HEK293 (cell line): Measurements from ENCODE around the gene CALCOCO1.

ENCODE experiments used
- IKZF3 ChIP-seq: fragments of 450-650 bp; IDR thresholded peaks from 2 replicates; pipeline ENCODE4 v1.5.0; 2018; ENCODE audit warnings: missing biosample characterization, mild to moderate bottlenecking, missing genetic modification characterization, moderate library complexity
- OSR2 ChIP-seq: fragments of 450-650 bp; formaldehyde crosslinking; IDR thresholded peaks from 2 replicates; pipeline ENCODE4 v1.5.1; 2016; ENCODE audit warnings: missing biosample characterization, missing genetic modification characterization
- PRDM1 ChIP-seq: fragments of 450-650 bp; formaldehyde crosslinking; IDR thresholded peaks from 2 replicates; pipeline ENCODE4; 2016; ENCODE audit warnings: missing biosample characterization, missing genetic modification characterization
- ZBTB21 ChIP-seq: fragments of 450-650 bp; formaldehyde crosslinking; IDR thresholded peaks from 2 replicates; pipeline ENCODE4 v1.5.1; 2017; ENCODE audit warnings: missing biosample characterization, missing genetic modification characterization
- ZFP41 ChIP-seq: fragments of 450-650 bp; formaldehyde crosslinking; IDR thresholded peaks from 2 replicates; pipeline ENCODE4 v1.5.1; 2016; ENCODE audit warnings: missing biosample characterization, missing genetic modification characterization, borderline replicate concordance
- ZNF114 ChIP-seq: fragments of 450-650 bp; formaldehyde crosslinking; IDR thresholded peaks from 2 replicates; pipeline ENCODE4 v1.5.0; 2017; ENCODE audit warnings: missing biosample characterization, missing genetic modification characterization
- ZNF146 ChIP-seq: fragments of 450-650 bp; formaldehyde crosslinking; IDR thresholded peaks from 2 replicates; pipeline ENCODE4 v1.5.1; 2016; ENCODE audit warnings: missing biosample characterization, missing genetic modification characterization
- ZNF335 ChIP-seq: fragments of 450-650 bp; formaldehyde crosslinking; conservative IDR thresholded peaks from 2 replicates; pipeline ENCODE4 v1.5.1; 2016; ENCODE audit warnings: missing biosample characterization, missing genetic modification characterization
- ZNF350 ChIP-seq: fragments of 450-650 bp; formaldehyde crosslinking; IDR thresholded peaks from 2 replicates; pipeline ENCODE4 v1.5.0; 2017; ENCODE audit warnings: missing biosample characterization, mild to moderate bottlenecking, missing genetic modification characterization
- ZNF366 ChIP-seq: fragments of 450-650 bp; formaldehyde crosslinking; conservative IDR thresholded peaks from 2 replicates; pipeline ENCODE4 v1.5.1; 2016; ENCODE audit warnings: missing biosample characterization, missing genetic modification characterization
- ZNF561 ChIP-seq: fragments of 450-650 bp; IDR thresholded peaks from 2 replicates; pipeline ENCODE4 v1.5.1; 2018; ENCODE audit warnings: missing biosample characterization, missing genetic modification characterization, borderline replicate concordance
- ZNF596 ChIP-seq: fragments of 450-650 bp; IDR thresholded peaks from 2 replicates; pipeline ENCODE4 v1.5.0; 2018; ENCODE audit warnings: missing biosample characterization, mild to moderate bottlenecking, missing genetic modification characterization, moderate library complexity
- ZNF629 ChIP-seq: fragments of 450-650 bp; formaldehyde crosslinking; IDR thresholded peaks from 2 replicates; pipeline ENCODE4 v1.5.1; 2017; ENCODE audit warnings: missing biosample characterization, missing genetic modification characterization
- ZNF664 ChIP-seq: fragments of 450-650 bp; formaldehyde crosslinking; IDR thresholded peaks from 2 replicates; pipeline ENCODE4 v1.5.1; 2016; ENCODE audit warnings: missing biosample characterization, missing genetic modification characterization
- ZNF707 ChIP-seq: fragments of 450-650 bp; formaldehyde crosslinking; IDR thresholded peaks from 2 replicates; pipeline ENCODE4 v1.5.1; 2016; ENCODE audit warnings: missing biosample characterization, missing genetic modification characterization
- ZNF76 ChIP-seq: fragments of 450-650 bp; formaldehyde crosslinking; IDR thresholded peaks from 2 replicates; pipeline ENCODE4; 2016; ENCODE audit warnings: low read depth, missing biosample characterization, missing genetic modification characterization, borderline replicate concordance
- ZSCAN30 ChIP-seq: fragments of 450-650 bp; IDR thresholded peaks from 2 replicates; pipeline ENCODE4 v1.5.1; 2018; ENCODE audit warnings: missing biosample characterization, mild to moderate bottlenecking, missing genetic modification characterization, moderate library complexity
- TF ChIP-seq, protein P1 (sequence below): fragments of 450-650 bp; formaldehyde crosslinking; IDR thresholded peaks from 2 replicates; pipeline ENCODE4 v1.5.1; 2017; ENCODE audit warnings: missing biosample characterization, missing genetic modification characterization
- TF ChIP-seq, protein P2 (sequence below): fragments of 450-650 bp; formaldehyde crosslinking; optimal IDR thresholded peaks from 2 replicates; pipeline ENCODE3; 2016; ENCODE audit warnings: missing biosample characterization, mild to moderate bottlenecking, missing genetic modification characterization
- TF ChIP-seq, protein P3 (sequence below): fragments of 450-650 bp; formaldehyde crosslinking; IDR thresholded peaks from 2 replicates; pipeline ENCODE4 v1.5.1; 2016; ENCODE audit warnings: missing biosample characterization, missing genetic modification characterization
- TF ChIP-seq, protein P4 (sequence below): fragments of 450-650 bp; formaldehyde crosslinking; IDR thresholded peaks from 2 replicates; pipeline ENCODE4 v1.5.1; 2016; ENCODE audit warnings: missing biosample characterization, missing genetic modification characterization
- TF ChIP-seq, protein P5 (sequence below): fragments of 450-650 bp; formaldehyde crosslinking; conservative IDR thresholded peaks from 2 replicates; pipeline ENCODE4 v1.5.1; 2016; ENCODE audit warnings: low read depth, missing biosample characterization, missing genetic modification characterization
- TF ChIP-seq, protein P6 (sequence below): fragments of 450-650 bp; formaldehyde crosslinking; IDR thresholded peaks from 2 replicates; pipeline ENCODE4 v1.5.1; 2016; ENCODE audit warnings: missing biosample characterization, missing genetic modification characterization, borderline replicate concordance

CALCOCO1 gene

DNA sequence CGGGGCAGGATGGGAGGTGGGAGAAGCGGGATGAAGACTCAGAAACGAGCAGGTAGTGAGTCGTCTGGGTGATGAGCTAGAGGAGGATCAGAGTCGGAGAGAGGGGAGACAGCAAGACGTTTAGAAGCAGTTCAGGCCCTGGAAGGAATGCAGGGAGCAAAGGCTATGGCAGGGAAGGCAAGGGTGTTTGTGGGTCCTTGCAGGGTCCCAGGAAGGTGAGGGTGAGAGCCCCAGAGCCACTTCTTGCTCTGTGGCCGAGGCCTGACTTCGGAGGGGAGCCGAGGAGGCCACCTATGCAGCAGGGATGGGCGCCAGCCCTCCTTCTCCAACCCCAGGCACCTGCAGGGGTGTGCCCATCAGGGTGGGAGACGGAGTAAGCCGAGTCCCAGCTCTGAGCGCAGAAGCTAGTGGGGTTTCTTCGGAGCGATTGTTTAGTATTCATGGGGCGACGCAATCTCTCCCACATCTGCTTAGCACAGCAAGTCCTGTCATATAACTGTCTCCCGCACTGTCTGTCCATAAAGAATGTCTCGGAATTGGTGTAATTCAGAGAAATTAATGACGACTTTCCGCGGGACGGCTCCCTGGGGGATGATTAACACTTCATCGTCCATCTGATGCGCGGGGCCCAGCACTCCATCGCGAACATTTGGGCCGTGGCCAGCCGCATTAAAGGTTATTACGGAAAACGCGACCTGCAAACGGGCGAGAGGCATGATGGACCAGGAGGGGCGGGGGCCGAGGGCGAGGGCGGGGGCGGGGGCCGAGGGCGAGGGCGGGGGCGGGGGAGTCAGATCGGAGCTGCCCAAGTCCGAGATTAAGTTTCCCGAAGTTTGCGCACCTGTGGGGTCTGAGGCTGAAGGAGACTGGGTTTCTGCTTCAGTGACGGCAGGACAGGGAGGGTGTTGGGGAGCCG, 12.2 kb upstream of the CALCOCO1 start (continued):
- TF ChIP-seq, protein P1, sequence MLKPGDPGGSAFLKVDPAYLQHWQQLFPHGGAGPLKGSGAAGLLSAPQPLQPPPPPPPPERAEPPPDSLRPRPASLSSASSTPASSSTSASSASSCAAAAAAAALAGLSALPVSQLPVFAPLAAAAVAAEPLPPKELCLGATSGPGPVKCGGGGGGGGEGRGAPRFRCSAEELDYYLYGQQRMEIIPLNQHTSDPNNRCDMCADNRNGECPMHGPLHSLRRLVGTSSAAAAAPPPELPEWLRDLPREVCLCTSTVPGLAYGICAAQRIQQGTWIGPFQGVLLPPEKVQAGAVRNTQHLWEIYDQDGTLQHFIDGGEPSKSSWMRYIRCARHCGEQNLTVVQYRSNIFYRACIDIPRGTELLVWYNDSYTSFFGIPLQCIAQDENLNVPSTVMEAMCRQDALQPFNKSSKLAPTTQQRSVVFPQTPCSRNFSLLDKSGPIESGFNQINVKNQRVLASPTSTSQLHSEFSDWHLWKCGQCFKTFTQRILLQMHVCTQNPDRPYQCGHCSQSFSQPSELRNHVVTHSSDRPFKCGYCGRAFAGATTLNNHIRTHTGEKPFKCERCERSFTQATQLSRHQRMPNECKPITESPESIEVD (tag by site-specific recombination): peak; percentile 95
- TF ChIP-seq, protein P2, sequence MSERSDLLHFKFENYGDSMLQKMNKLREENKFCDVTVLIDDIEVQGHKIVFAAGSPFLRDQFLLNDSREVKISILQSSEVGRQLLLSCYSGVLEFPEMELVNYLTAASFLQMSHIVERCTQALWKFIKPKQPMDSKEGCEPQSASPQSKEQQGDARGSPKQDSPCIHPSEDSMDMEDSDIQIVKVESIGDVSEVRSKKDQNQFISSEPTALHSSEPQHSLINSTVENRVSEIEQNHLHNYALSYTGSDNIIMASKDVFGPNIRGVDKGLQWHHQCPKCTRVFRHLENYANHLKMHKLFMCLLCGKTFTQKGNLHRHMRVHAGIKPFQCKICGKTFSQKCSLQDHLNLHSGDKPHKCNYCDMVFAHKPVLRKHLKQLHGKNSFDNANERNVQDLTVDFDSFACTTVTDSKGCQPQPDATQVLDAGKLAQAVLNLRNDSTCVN (tag by site-specific recombination): peak; percentile 22
- TF ChIP-seq ZNF335 (tag by site-specific recombination): peak; percentile 80
- TF ChIP-seq ZNF146 (tag by site-specific recombination): peak; percentile 64
- no peak for TF ChIP-seq ZNF114
- 0 out of 2 replicates have a peak, but pooled peaks have one; percentile 27 for TF ChIP-seq ZNF664 (tag by site-specific recombination)
- no peak for TF ChIP-seq ZNF350
- TF ChIP-seq, protein P3, sequence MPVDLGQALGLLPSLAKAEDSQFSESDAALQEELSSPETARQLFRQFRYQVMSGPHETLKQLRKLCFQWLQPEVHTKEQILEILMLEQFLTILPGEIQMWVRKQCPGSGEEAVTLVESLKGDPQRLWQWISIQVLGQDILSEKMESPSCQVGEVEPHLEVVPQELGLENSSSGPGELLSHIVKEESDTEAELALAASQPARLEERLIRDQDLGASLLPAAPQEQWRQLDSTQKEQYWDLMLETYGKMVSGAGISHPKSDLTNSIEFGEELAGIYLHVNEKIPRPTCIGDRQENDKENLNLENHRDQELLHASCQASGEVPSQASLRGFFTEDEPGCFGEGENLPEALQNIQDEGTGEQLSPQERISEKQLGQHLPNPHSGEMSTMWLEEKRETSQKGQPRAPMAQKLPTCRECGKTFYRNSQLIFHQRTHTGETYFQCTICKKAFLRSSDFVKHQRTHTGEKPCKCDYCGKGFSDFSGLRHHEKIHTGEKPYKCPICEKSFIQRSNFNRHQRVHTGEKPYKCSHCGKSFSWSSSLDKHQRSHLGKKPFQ (tag by site-specific recombination): peak; percentile 57
- no peak for TF ChIP-seq ZFP41 (tag by site-specific recombination)
- peak; percentile 65; the same call in 1 of the 2 replicates for TF ChIP-seq ZNF76 (tag by site-specific recombination)
- TF ChIP-seq ZSCAN30 (tag by site-specific recombination): peak; percentile 85
- TF ChIP-seq OSR2 (tag by site-specific recombination): peak; percentile 68; the same call in 1 of the 2 replicates
- TF ChIP-seq ZNF596 (tag by site-specific recombination): peak; percentile 66; the same call in 1 of the 2 replicates
- peak; percentile 96 for TF ChIP-seq ZNF561 (tag by site-specific recombination)
- TF ChIP-seq ZBTB21 (tag by site-specific recombination): 0 out of 2 replicates have a peak, but pooled peaks have one; percentile 26
- TF ChIP-seq, protein P4, sequence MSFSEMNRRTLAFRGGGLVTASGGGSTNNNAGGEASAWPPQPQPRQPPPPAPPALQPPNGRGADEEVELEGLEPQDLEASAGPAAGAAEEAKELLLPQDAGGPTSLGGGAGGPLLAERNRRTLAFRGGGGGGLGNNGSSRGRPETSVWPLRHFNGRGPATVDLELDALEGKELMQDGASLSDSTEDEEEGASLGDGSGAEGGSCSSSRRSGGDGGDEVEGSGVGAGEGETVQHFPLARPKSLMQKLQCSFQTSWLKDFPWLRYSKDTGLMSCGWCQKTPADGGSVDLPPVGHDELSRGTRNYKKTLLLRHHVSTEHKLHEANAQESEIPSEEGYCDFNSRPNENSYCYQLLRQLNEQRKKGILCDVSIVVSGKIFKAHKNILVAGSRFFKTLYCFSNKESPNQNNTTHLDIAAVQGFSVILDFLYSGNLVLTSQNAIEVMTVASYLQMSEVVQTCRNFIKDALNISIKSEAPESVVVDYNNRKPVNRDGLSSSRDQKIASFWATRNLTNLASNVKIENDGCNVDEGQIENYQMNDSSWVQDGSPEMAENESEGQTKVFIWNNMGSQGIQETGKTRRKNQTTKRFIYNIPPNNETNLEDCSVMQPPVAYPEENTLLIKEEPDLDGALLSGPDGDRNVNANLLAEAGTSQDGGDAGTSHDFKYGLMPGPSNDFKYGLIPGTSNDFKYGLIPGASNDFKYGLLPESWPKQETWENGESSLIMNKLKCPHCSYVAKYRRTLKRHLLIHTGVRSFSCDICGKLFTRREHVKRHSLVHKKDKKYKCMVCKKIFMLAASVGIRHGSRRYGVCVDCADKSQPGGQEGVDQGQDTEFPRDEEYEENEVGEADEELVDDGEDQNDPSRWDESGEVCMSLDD (tag by site-specific recombination): no peak
- TF ChIP-seq, protein P5, sequence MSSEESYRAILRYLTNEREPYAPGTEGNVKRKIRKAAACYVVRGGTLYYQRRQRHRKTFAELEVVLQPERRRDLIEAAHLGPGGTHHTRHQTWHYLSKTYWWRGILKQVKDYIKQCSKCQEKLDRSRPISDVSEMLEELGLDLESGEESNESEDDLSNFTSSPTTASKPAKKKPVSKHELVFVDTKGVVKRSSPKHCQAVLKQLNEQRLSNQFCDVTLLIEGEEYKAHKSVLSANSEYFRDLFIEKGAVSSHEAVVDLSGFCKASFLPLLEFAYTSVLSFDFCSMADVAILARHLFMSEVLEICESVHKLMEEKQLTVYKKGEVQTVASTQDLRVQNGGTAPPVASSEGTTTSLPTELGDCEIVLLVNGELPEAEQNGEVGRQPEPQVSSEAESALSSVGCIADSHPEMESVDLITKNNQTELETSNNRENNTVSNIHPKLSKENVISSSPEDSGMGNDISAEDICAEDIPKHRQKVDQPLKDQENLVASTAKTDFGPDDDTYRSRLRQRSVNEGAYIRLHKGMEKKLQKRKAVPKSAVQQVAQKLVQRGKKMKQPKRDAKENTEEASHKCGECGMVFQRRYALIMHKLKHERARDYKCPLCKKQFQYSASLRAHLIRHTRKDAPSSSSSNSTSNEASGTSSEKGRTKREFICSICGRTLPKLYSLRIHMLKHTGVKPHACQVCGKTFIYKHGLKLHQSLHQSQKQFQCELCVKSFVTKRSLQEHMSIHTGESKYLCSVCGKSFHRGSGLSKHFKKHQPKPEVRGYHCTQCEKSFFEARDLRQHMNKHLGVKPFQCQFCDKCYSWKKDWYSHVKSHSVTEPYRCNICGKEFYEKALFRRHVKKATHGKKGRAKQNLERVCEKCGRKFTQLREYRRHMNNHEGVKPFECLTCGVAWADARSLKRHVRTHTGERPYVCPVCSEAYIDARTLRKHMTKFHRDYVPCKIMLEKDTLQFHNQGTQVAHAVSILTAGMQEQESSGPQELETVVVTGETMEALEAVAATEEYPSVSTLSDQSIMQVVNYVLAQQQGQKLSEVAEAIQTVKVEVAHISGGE (tag by site-specific recombination): no peak
- peak; percentile 10; the same call in 1 of the 2 replicates for TF ChIP-seq ZNF366 (tag by site-specific recombination)
- peak; percentile 85 for TF ChIP-seq ZNF629 (tag by site-specific recombination)
- no peak for TF ChIP-seq ZNF707 (tag by site-specific recombination)
- peak; percentile 96 for TF ChIP-seq IKZF3 (tag by site-specific recombination)
- TF ChIP-seq, protein P6, sequence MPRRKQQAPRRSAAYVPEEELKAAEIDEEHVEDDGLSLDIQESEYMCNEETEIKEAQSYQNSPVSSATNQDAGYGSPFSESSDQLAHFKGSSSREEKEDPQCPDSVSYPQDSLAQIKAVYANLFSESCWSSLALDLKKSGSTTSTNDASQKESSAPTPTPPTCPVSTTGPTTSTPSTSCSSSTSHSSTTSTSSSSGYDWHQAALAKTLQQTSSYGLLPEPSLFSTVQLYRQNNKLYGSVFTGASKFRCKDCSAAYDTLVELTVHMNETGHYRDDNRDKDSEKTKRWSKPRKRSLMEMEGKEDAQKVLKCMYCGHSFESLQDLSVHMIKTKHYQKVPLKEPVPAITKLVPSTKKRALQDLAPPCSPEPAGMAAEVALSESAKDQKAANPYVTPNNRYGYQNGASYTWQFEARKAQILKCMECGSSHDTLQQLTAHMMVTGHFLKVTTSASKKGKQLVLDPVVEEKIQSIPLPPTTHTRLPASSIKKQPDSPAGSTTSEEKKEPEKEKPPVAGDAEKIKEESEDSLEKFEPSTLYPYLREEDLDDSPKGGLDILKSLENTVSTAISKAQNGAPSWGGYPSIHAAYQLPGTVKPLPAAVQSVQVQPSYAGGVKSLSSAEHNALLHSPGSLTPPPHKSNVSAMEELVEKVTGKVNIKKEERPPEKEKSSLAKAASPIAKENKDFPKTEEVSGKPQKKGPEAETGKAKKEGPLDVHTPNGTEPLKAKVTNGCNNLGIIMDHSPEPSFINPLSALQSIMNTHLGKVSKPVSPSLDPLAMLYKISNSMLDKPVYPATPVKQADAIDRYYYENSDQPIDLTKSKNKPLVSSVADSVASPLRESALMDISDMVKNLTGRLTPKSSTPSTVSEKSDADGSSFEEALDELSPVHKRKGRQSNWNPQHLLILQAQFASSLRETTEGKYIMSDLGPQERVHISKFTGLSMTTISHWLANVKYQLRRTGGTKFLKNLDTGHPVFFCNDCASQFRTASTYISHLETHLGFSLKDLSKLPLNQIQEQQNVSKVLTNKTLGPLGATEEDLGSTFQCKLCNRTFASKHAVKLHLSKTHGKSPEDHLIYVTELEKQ (tag by site-specific recombination): peak; percentile 58; the same call in 1 of the 2 replicates
- 0 out of 2 replicates have a peak, but pooled peaks have one; percentile 25 for TF ChIP-seq PRDM1
